CD4-positive, alpha-beta T cell treated with Interleukin-4 for 4 hours (primary cell): ENCODE results near the gene MAPK4.

Source experiments
- DNase-seq: peaks from one replicate; pipeline ENCODE4 v3.0.0-alpha.2; 2020

Gene MAPK4

GRCh38 chr18:50627594-50628532, 68.0 kb downstream of the MAPK4 start:
- no peak for DNase-seq

GRCh38 chr18:50628533-50628905, 68.6 kb downstream of the MAPK4 start:
- no peak for DNase-seq

- DNase-seq: no peak
These were observed 69.3 kb downstream of the MAPK4 start for GRCh38 chr18:50629148-50629631.

GRCh38 chr18:50630895-50631294, 71.0 kb downstream of the MAPK4 start:
- no peak for DNase-seq

- DNase-seq: no peak
These were observed 73.1 kb downstream of the MAPK4 start for GRCh38 chr18:50632895-50633515.

- DNase-seq: no peak
These were observed 74.1 kb downstream of the MAPK4 start for GRCh38 chr18:50633992-50634391.

GRCh38 chr18:50636366-50637057, 76.6 kb downstream of the MAPK4 start:
- DNase-seq: no peak

GRCh38 chr18:50638016-50638883, 78.4 kb downstream of the MAPK4 start:
- DNase-seq: no peak

- DNase-seq: no peak
These were observed 79.1 kb downstream of the MAPK4 start for GRCh38 chr18:50638884-50639420.

GRCh38 chr18:50639711-50640110, 79.8 kb downstream of the MAPK4 start:
- no peak for DNase-seq

GRCh38 chr18:50642439-50642838, 82.6 kb downstream of the MAPK4 start:
- DNase-seq: no peak

- DNase-seq: no peak
These were observed 84.3 kb downstream of the MAPK4 start for GRCh38 chr18:50644146-50644545.

GRCh38 chr18:50644807-50645206, 84.9 kb downstream of the MAPK4 start:
- DNase-seq: no peak

- no peak for DNase-seq
These were observed 87.3 kb downstream of the MAPK4 start for GRCh38 chr18:50647237-50647636.

- DNase-seq: no peak
These were observed 87.9 kb downstream of the MAPK4 start for GRCh38 chr18:50647792-50648191.

GRCh38 chr18:50649821-50650220, 89.9 kb downstream of the MAPK4 start:
- no peak for DNase-seq

GRCh38 chr18:50651334-50651733, 91.4 kb downstream of the MAPK4 start:
- DNase-seq: no peak

- DNase-seq: no peak
These were observed 93.7 kb downstream of the MAPK4 start for GRCh38 chr18:50653402-50654093.

- no peak for DNase-seq
These were observed 94.3 kb downstream of the MAPK4 start for GRCh38 chr18:50654211-50654610.

GRCh38 chr18:50654658-50655550, 95.0 kb downstream of the MAPK4 start:
- no peak for DNase-seq

- DNase-seq: no peak
These were observed 96.5 kb downstream of the MAPK4 start for GRCh38 chr18:50656396-50656795.
